NCI-H446 treated with DMSO at 0.1 percent for 48 hours (cell line): ENCODE measurements around the gene WNT4.

ENCODE experiments used
- DNase-seq: peaks from one replicate; lab custom pipeline; 2025; lab: John Stamatoyannopoulos, UW

Gene WNT4

DNA sequence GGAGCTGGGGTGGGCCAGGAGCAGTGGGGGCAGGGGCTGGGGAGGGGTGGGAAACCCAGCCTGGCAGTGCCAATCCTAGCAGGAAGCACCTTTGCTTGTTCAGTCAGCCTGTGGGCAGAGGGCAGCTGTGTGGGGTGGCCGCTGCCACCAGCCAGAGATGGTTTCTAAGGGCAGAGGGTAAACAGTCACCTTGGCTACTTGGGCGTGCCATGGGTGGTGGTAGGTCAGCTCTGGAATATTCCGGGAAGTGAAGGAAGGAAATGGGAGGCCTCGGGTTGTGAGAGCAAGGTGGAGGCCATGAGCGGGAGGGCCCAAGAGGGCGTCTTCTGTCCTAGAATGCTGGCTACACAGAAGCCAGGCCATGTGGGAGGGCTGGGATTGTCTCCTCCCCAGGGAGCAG lies 20.7 kb upstream of the WNT4 start:
- DNase-seq: no peak

DNA sequence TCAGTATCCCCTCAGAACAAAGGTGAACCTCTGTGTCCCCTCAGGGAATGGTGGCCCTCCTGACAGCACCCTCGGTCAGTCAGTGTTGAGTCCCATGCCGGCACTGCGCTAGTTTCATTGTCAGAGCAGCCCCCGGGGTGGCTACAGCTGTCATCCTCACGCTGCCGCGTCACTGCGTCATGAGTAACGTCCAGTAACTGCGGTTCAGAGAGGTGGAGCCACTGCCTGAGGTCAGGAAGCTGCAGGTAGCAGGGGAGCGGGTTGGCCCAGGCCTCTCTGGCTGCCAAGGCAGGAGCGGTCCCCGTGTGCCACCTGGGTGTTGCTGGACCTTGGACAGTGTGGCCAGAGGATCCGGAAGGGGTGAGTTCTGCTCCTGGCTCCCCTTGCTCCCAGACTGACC lies 20.2 kb upstream of the WNT4 start:
- no peak for DNase-seq

DNA sequence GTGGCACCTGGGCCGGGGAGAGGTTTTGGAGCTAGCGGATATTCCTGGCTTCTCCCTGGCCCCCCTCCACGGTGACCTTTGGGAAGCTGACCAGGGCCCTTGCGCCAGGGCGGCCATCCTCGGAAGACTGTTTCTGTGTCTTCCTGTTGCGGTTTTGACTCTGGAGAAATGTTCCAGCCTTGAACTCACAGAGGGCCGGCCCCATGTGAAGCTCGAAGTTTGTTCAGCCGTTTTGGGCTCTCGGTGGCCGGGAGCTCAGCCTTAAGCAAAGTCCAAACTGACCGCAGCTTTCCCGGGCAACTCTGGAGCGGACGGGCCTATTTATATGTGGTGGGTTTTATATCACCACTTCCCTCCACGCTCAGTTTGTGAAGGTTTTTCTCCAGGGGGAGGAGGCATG lies 17.0 kb upstream of the WNT4 start:
- no peak for DNase-seq

DNA sequence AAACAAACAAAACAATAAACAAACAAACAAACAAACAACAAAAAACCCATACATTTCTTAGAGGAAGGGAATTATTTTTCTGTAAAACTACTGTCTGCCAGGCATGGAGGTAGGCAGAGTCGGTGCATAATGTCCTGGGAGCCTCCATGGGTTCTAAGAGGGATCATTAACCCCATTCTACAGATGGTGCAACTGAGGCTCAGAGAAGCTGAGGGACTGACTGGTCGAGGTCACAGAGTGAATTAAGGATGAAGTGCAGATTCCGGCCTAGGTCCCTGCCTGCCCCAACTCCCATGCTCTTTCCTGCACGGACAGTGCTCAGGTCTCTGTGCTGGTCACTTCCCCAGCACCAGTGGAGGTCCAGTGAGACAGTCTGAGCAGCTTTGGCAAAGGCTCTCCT lies 15.8 kb upstream of the WNT4 start:
- no peak for DNase-seq

DNA sequence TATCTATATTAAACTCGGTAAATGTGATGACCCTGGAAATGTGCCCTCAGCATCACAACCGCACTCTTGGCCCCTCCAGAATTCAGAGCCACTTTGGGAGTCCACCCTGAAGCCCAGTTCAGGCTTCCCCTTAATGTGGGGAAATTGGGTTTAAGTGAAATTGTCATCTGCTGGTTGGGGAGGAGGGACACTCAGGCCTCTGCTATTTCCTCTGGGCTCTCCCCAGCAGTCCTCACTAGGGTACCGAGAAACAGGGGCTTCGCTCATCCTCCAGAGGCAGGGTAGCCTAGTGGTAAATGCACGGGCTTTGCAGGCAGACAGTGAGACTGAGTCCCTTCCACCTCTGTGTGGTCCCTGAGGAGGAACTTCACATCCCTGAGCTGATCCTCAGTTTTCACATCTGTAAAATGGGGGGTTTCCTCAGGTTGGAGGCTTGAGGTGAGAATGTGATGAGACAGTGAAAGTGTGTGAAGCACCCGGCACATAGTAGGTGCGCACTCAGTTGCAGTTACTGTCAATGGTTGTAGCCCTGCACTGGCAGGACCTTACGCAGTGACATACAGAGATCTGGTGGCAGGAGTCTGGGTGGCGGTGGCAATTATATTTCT lies 14.6 kb upstream of the WNT4 start:
- DNase-seq: no peak

DNA sequence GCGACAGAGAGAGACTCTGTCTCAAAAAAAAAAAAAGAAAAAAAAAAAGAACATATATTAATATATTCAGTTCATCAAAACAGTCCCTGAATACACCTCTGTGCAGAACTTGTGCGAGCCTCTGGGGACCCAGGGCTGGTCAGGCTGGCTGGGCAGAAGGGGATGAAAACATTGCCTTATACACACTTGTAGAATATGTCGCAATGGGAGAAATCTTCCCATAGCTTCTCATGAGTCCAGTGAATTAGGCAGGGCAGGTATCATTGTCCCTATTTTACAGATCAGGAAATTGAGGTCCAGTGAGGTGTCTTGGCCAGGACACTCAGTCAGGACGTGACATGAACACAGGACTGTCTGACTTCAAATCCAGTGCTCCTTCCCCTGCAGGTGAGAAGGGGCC lies 12.6 kb upstream of the WNT4 start:
- no peak for DNase-seq

DNA sequence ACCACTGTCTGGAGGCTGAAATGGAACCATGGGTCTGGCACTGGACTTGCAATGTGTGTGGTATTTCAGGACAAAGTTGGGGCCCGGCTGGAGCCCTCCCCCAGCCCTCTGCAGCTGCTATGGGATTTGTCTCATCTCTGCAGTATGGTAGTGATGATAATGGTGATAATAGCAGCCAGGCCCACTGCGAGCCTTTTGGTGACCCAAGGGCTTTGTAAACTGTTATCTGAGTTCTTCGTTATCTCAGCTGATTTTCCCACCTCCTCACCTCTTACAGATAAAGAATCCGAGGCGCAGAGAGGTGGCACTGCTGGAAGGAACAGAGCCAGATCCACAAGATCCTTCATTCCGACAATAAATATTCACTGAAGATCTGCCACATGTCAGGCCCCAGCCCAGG lies 11.7 kb upstream of the WNT4 start:
- DNase-seq: no peak

DNA sequence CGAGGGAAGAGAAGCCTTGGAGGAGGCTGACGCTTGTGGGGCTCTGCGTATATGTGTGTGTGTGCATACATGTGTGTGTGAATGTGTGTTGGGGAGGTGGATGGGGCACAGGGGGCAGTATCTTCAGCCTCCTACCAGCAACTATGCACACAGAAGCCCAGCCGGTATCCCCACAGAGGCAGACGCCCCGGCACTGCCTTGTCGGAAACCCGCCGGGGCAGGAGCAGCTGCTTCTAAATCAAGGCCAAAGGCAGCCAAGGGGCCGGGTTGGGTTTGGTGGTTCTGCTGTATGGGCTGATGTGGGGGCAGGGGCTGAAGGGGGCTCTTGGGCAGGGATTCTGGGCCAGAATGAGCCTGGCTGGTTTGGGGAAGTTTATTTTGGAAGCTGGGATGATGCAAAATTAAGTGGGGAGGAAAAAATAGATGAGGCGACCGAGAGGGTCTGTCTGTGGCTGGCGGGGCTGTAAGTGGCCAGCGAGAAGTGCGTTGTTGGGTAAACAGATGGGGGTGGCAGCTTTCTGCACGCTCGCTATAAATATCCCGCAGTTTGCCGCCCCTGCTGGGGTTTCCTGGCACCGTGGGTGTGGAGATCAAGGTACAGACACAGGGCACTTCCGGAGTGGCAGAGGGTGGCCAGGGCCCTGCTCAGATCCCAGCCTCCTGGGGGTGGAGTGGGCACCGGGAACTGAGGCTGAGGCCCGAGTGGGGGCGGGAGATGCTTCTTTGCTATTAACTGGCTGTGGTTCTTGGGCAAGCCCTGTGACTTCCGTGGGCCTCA lies 11.0 kb upstream of the WNT4 start:
- DNase-seq: no peak

DNA sequence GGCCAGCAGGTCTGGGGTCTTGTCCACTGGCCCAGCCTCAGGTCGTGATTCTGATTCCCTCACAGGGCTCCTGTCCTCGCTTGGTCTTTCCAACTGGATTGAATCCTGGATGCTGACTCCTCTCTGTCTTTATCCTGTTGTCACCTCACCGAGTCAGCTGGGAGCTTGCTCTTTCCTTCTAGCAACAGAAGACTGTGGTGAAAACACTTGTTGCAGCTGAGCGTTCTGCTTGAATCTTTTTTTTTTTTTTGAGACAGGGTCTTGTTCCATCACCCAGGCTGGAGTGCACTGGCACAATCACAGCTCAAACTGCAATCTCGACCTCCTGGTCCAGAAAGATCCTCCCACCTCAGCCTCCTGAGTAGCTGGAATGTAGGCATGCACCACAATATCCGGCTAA lies 8.0 kb upstream of the WNT4 start:
- DNase-seq: no peak

DNA sequence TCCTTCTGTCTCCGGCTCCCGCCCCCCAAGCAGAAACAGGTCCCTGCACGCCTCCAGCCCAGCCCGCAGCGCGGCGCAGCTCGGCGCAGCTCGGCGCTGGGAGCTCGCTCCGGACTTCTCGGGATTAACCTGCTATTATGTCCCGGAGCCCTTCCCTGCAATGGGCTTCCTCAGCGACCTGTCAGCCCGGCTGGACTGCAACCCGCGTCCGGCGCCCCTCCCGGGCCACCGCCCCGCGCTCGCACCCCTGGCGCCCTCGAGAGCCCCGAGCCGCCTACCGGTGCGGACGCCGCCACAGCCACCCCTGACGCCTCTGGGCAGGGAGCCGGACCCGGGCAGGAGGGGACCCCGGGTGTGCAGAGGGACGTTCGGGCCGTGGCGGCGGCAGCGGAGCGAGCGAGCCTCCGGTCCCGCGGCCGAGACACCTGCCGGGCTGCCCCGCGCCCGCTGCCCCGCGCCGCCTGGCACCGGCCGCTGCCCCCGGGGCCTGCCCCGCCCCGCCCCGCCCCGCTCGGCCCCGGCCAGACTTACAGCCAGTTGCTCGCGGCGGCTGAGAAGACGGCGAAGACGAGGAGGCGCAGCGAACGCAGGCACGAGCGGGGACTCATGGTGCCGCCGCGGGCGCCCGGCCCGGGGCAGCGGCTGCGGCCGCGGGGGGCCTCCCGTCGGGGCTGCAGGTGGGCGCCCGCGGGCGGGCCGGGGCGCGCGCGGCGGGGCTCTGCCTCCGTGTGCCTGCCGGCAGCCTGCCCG lies 407 bp downstream of the WNT4 start:
- DNase-seq: no peak

DNA sequence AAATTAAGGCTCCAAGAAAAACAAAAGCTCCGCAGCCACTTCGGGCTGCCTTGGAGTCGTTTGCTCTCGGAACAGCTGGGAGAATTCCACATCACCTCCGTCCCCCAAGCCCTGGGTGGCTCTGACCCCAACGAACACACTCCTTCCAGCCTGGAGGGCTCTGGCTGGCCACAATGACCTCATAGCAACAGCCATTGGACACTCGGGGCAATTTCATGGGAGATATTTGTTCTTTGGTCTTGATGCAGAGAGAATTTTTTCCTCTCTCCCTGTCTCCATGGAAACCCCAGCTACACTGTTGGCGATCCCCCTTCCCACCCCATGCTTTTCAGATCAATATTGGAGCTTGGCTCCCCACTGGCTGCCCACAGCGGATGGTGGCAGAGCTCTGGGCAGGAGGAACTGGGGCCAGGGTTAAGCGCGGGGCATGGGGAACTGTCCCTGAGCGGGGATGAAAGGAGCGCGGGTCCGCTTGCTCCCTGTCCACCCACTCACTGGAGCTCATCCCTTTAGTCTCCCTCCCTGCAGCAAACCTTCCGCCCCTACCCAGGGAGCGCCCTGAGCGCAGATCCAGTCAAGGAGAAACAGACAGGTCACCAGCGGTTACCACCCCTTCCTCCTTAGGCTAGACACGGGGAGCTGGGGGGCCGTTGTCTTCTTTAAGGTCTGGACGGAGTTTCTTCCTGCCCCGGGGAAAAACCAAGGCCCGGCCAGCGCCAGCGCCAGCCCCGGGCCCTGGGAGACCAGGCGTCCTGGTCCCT lies 1.2 kb downstream of the WNT4 start:
- DNase-seq: no peak

DNA sequence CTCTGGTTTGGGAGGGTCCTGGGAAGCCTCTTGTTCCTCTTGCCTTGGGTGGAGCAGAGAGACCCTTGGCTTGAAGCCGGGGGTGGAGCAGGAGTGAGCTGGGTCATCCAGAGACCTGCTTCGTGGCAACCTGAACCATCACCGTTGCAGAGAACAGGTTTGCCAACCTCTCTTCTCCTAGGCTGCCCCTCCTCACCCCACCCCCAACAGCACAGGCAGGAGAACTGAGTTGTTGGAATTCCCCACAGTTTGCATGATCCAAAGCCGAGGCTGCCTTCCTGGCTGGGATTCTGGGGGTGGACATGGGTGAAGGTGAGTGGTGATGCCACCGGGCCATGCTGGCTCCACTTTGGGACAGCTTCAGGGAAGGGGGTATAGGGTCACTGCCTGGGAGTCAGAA lies 2.2 kb downstream of the WNT4 start:
- no peak for DNase-seq

DNA sequence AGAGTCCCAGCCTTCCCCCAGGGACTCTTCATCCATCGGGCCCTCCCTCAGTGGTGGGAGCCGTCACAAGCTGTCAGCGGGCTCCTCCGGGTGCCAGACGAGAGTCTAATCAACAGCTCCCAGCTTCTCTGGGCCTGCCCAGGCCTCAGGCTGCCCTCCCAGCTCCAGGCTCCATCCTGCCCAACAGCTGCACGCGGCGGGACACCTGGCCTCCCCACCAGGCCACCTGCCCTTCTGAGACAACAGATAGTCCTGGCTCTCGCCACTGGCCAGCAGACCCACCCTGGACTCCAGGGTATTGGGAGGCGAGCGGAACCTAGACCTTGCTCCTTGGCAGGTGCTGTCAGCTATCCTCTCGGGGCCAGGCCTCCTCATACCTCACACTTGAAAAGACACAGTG lies 3.1 kb downstream of the WNT4 start:
- DNase-seq: no peak

DNA sequence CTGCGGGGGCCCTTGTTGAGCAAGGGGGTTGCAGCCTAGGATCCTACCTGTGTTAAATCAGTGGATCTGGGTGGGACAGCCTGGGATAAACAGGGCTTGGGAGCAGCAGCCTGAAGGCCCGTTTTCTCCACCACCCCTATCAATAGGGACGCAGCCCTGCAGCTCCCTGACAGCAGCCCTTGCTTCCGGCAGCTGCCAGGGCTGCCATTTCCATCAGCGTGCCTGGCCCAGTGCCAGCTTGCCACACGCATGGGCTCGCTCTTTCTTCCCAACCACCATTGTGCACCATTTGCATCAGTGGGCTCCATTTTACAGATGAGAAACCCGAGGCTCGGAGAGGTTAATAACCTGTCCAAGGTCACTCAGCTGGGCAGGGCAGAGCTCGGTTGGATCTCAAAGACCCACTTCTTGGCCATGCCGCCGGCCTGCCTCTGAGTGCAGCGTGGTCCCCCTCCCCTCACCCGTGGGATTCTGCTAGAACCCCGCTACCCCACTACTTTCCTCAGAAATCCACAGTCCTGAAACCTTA lies 3.8 kb downstream of the WNT4 start:
- no peak for DNase-seq

DNA sequence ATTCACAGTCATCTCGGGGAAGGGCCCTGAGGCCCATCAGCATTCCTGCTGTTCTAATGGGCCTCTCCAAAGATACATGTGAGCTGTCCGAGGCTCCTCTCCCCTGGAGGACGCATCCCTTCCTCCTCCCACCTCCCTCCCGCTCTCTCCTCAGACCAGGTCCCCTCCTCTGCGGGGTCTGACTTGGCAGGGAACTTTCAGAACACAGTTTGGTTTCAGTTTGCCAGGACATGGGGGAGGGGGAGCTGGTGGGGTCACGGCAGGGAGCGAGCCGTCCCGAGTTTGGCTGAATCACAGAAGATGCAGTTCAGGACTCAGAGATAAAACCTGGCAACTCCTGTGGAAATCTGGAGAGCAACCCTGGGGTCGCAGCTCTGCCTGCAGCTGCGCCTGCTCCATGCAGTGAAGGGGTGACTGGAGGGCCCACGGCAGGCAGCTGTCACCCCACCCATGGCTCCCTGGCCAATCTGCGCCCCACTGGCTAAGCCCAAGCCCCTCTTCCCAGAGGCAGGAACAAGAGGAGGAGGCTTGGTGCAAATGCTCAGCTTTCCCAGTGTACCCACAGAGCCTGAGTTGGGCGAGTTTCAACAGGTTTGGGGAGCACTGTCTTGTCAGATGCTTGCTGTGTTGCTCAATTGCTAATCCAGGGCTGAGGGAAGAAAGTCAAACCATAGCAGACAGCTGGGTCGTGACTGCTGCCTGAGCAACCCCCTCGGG lies 5.7 kb downstream of the WNT4 start:
- DNase-seq: no peak

DNA sequence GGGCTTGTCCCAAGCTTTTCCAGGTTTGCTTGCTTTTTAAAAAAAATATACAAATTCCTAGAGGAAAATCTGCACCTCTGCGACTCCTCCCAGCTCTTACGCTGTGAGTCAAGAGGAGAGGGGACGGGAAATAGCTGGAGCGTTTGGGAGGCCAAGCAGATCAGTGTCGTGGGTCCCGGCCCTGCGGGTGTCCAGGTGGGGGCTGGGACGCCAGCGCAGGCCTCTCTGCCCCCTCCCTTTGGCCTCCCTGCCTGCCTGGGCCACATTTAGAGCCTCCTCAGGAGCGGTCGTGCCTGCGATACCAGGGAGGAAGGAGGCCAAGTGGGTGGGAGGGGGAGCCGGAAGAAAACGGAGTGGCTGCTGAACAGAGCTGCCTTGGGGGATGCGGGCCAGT lies 9.0 kb downstream of the WNT4 start:
- DNase-seq: no peak

DNA sequence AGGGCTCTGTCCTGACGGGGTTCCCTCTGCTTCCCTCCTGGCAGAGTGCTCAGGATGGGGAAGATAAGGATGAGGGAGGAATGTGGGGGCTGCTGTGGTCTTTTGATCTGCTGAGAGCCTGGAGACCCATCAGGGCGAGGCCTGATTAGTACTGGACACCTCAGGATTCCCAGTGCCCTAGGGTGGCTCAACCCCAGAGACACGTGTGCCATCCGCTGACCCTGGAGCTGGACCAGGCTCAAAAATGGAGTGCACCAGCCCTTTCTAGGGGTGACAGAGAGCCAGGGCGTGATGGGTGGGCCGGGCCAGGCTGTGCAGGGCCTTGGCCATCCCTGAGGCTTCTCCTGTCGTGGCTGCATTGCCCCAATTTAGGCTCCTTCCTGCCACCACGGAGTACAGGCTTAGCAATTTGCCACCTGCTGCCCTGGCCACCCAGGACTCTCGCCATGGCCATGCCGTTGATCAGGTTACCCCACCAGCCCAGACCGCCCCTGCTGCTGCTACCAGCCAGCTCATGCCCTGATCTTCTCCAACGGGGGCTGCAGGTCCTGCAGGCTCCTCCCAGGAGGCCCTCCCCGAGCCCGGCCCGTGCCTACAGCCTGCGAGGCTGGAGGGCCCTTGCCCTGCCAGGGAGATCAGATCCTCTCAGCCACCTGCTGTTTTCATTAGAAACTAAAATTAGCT lies 9.5 kb downstream of the WNT4 start:
- DNase-seq: no peak

DNA sequence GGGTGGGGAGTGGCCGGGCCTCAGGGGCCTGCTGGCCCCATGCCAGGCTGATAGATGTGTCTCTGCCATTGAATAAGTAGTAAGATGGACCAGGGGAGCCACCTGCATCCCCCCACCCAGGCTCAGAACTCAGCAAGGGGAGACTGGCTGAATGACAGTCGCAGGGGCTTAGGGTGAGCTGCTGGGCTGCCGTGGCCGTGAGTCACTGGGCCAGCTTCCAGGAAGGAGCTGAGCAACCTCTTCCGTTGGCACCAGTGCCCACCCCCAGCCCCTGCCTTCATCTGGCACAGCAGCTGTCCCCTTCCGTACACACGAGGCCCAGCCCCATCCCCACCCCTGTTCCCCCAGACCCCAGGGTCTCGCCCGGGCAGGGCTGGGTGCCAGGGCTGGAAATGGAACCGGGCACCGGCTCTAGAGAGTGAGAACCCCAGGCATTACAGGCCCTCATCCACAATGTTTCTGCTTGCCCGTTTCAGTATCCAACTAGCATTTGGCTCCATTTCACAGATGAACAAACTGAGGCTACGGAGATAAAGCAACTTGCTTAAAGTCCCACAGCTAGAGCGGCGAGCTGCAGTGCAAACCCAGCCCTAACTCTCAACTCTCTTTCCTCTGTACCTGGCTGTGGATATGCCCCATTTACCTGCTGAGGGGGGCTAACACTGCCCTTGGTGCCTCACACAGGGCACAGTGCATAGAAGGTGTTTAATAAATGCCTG lies 10.2 kb downstream of the WNT4 start:
- DNase-seq: peak; percentile 68

DNA sequence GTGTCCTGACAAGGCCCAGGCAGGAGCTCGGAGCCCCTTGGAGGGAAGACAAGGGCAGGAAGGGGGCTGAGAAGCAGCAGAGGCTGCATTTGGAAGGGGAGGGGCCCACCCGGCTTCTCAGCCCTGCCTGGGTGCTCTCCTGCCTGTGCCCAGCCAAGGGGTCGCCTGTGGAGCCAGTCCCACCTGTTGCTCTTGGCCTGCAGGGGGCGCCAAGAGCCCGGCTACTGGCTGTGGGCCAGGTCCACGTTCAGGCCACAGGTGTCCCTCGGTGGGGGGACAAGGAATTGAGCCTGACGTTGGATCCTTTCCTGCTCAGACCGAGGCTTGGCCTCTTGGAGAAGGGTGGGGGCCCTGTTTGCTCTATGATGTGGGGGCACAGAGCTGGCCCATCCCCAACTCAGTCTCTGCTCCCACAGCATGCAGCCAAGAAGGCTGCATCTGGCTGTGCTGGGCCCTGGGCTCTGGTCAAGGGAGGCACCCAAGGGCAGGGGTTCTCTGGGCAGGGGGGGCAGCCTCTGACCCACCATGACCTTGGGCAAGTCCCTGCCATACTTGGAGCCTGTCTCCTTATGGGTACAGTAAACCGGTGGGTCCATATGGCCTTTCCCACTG lies 10.9 kb downstream of the WNT4 start:
- no peak for DNase-seq

DNA sequence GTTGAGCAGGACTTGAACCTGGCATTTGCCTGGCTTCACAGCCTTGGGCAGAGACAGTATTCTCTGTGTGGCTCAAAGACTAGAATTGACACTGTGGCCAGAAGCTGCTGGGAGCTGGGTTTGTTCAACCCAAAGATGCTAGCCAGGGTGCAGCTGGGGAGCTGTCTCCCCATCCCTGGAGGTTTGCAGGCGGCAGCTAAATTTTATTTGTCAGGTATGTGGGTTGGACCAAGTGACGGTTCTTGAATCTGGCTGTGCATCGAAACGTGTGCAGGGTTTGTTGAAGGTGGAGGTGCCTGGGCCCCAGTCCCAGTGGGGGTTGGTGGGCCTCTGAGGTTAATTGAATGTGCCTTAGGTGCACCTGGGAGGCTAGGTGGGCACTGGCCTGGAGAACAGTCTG lies 11.8 kb downstream of the WNT4 start:
- DNase-seq: no peak
